Large intestine (tissue), 3 donors: Measurements from ENCODE around the gene GDF10. TPM values are rescaled to one million over a fixed set of nuclear protein-coding genes. Genes with fewer than 3 reads are reported as not detected.

Source experiments
- DNase-seq, 2 donors: peaks; one replicate each; pipeline versions ENCODE4 v3.0.0 to v3.0.0-alpha.2; 2013
- H3K27ac ChIP-seq: one replicate; pipeline ENCODE4 v1.5.1; 2013; ENCODE audit warnings: low read length
- H3K27me3 ChIP-seq: 2 replicates; pipeline ENCODE4 v1.6.1; 2013; ENCODE audit warnings: low read length; ENCODE audit not compliant: control insufficient read depth, insufficient read depth
- H3K36me3 ChIP-seq: 2 replicates; pipeline ENCODE4 v1.6.1; 2013; ENCODE audit warnings: low read length; ENCODE audit not compliant: control insufficient read depth, insufficient read depth
- H3K4me1 ChIP-seq: one replicate; pipeline ENCODE4 v1.6.1; 2013; ENCODE audit warnings: low read length; ENCODE audit not compliant: control insufficient read depth, insufficient read depth
- H3K4me3 ChIP-seq: one replicate; pipeline ENCODE4 v1.5.1; 2013; ENCODE audit warnings: low read length
- H3K9me3 ChIP-seq: one replicate; pipeline ENCODE4 v1.6.1; 2013; ENCODE audit warnings: mild to moderate bottlenecking, low read depth, low read length, moderate library complexity; ENCODE audit not compliant: control insufficient read depth
- WGBS: methylation state at CpG from one replicate; pipeline ENCODE4 v1.1.5; 2013; ENCODE audit warnings: low lambda C conversion rate; ENCODE audit not compliant: insufficient coverage; 5-methylcytosine and 5-hydroxymethylcytosine counted together
- polyA plus RNA-seq: library from polyadenylated mRNA; unstranded; fragments of 120-200 nt; gene quantifications from one replicate; pipeline ENCODE4 v1.2.1, GENCODE V29; 2013

Gene GDF10
- polyA plus RNA-seq, 1 donor = 2.5 TPM

DNA sequence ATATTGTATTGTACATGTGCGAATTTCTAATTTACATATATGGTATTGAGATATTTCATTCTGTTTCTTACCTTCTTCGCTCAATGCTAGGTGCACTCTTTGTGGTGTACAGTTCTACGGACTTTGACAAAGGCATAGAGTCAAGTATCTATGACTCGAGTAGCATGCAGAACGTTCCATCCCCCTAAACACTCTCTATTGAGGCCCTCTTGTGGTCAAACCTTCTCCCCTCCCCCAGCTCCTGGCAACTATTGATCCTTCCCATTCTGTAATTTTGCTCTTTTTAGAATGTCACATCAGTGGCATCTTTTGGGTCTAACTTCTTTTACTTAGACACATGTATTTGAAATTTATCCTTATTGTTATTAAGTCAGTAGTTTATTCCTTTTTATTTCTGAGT lies 30.7 kb upstream of the GDF10 start:
- Histone ChIP-seq H3K4me1 (no peaks in the 10 kb centered on the region), H3K27ac (no peak overlapping the region), H3K4me3 (no peak overlapping the region), H3K9me3 (peaks cover 8% of the 10 kb centered on the region), H3K27me3 (no peaks in the 10 kb centered on the region), H3K36me3 (no peaks in the 10 kb centered on the region)
- no peak for DNase-seq
- WGBS = 56% methylated on average over 5 of the region's 5 CpGs

DNA sequence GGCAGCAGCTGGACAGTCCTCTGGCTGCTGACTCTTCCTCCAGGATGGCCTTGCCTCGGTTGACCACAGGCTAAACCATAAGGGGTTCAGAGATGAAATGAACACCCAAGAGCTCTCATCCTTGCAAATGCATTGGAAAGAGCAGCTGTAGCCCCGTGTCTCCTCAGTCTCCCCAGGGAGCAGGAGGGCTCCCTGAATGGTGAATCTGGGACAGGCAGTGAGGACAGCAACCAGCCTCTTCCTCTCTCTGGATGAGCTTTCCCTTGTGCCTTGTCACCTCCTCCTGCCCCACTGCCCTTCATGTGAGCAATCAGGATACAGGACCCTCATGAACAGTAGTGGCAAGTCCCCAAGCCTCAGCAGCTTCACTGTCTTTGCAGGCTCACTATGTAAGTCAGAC lies 23.9 kb upstream of the GDF10 start:
- Histone ChIP-seq H3K4me1 (peaks cover 17% of the 10 kb centered on the region), H3K27ac (peak overlapping the region; percentile 65), H3K9me3 (peaks cover 8% of the 10 kb centered on the region), H3K27me3 (no peaks in the 10 kb centered on the region), H3K4me3 (no peak overlapping the region), H3K36me3 (no peaks in the 10 kb centered on the region)
- no peak for DNase-seq
- no CpG with 5 or more reads among the region's 2 CpGs for WGBS

GRCh38 chr10:47276576-47277351 lies 23.2 kb upstream of the GDF10 start:
- no peaks in the 10 kb centered on the region for H3K36me3 ChIP-seq
- DNase-seq = peak; percentile 73 to 83
- peaks cover 8% of the 10 kb centered on the region for H3K9me3 ChIP-seq
- 20% methylated on average over 1 of the region's 11 CpGs for WGBS
- no peaks in the 10 kb centered on the region for H3K27me3 ChIP-seq
- H3K4me3 ChIP-seq = no peak overlapping the region
- peak overlapping the region; percentile 65 for H3K27ac ChIP-seq
- H3K4me1 ChIP-seq = peaks cover 17% of the 10 kb centered on the region

DNA sequence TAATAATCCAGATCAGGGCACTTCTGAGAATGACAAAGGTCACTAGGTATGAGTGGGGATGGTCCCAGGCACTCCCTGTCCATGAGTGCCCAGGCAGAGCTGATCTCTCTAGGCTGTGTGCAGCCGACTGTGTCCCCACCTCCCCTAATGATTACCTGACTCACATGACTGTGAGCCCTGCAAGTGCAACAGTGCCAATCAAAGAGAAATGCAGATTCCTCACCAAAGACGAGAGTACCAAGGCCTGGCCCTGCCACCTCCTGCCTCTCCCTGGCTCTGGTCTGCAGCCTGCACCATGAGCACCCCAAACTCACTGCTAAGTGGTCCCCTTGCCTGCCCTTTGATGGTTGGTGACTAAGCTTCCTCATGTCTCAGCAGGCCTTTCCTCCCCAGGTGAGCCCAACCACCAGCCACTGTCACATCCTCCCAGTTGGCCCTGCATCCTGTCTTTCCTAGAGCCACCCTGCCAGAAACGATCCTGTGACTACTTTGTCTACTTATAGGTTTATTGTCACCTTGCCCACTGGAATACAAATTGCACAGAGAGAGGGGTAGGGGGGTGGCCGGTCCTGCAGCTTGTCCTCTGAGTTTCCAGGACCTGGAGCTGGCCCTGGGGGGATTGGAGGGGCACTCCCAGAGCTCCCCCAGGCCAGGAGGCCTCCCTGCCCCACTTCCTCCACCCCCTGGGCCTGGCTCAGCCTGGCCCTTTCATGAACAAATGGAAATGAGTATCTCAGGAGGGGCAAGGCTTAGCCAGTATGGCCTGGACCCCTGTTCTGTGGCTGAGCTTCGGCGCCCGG lies 22.4 kb upstream of the GDF10 start:
- DNase-seq = peak in 1 of 2 donors; percentile 30
- Histone ChIP-seq H3K9me3 (peaks cover 6% of the 10 kb centered on the region), H3K36me3 (no peaks in the 10 kb centered on the region), H3K4me3 (no peak overlapping the region), H3K27ac (peak overlapping the region; percentile 65), H3K4me1 (peaks cover 17% of the 10 kb centered on the region), H3K27me3 (peaks cover 5% of the 10 kb centered on the region)
- no CpG with 5 or more reads among the region's 7 CpGs for WGBS

GRCh38 chr10:47278152-47278473 lies 21.9 kb upstream of the GDF10 start:
- H3K4me1 ChIP-seq = peaks cover 17% of the 10 kb centered on the region
- no peak for DNase-seq
- H3K4me3 ChIP-seq = no peak overlapping the region
- no CpG with 5 or more reads among the region's 15 CpGs for WGBS
- H3K27ac ChIP-seq = peak overlapping the region; percentile 65
- peaks cover 3% of the 10 kb centered on the region for H3K9me3 ChIP-seq
- H3K36me3 ChIP-seq = no peaks in the 10 kb centered on the region
- H3K27me3 ChIP-seq = peaks cover 5% of the 10 kb centered on the region

GRCh38 chr10:47278720-47279119 lies 21.3 kb upstream of the GDF10 start:
- Histone ChIP-seq H3K4me1 (peaks cover 17% of the 10 kb centered on the region), H3K27me3 (peaks cover 5% of the 10 kb centered on the region), H3K9me3 (no peaks in the 10 kb centered on the region), H3K4me3 (no peak overlapping the region), H3K27ac (no peak overlapping the region), H3K36me3 (no peaks in the 10 kb centered on the region)
- DNase-seq = no peak
- no CpG with 5 or more reads among the region's 3 CpGs for WGBS

DNA sequence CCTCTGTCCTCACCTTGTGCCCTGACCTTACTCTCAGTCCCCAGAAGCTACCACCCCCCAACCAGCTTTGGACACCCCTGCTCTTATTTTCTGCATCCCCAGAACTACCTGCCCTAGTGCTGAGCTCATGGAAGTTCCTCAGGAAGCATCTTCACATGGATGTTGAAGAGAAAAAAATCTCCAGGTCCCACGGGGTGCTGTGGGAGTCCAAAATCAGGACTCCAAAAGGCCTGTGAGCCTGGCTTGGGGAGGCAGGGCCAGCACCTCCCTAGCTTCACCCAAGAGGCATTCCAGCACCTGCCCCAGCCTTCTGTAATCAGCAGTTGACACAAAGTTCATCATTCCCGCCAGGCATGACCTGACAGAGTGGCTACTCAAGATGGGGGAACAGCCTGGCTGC lies 20.7 kb upstream of the GDF10 start:
- H3K27me3 ChIP-seq = peaks cover 6% of the 10 kb centered on the region
- H3K36me3 ChIP-seq = no peaks in the 10 kb centered on the region
- H3K4me3 ChIP-seq = no peak overlapping the region
- H3K4me1 ChIP-seq = peaks cover 17% of the 10 kb centered on the region
- WGBS = no CpG with 5 or more reads among the region's 2 CpGs
- no peak overlapping the region for H3K27ac ChIP-seq
- no peak for DNase-seq
- H3K9me3 ChIP-seq = no peaks in the 10 kb centered on the region

DNA sequence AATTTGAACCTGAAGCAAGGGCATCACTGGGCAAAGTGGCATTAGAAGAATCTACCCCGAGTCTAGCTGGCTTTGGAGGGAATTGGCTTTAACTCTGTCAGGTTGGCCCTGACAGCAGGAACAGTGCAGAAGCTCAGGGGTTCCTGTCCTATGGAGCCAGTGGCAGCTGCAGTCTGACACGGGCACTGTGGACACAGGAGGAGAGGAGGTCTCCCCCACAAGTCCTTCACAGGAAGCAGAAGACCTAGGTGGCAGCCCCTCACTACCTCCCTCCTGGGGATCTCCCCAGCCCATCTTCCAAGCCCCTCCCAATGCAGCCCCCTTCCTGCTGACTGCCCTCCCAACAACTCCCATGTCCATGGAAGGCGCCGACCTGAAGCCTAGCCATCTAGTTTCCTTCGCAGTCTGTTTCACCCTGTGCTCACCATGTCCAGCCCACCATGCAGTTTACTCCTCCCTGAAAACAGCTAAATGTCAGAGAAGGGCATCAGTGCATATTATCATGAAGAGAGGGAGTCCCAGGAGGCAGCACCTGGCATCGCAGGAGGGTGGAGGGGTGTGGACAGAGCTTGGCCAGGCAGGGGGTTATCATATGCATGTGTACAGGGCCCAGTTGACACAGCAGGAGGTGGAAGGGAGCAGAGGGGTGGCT lies 17.9 kb upstream of the GDF10 start:
- no CpG with 5 or more reads among the region's 6 CpGs for WGBS
- Histone ChIP-seq H3K4me1 (peaks cover 9% of the 10 kb centered on the region), H3K4me3 (no peak overlapping the region), H3K27ac (no peak overlapping the region), H3K36me3 (no peaks in the 10 kb centered on the region), H3K9me3 (no peaks in the 10 kb centered on the region), H3K27me3 (peaks cover 13% of the 10 kb centered on the region)
- DNase-seq = no peak

- no peak overlapping the region for H3K4me3 ChIP-seq
- peaks cover 4% of the 10 kb centered on the region for H3K4me1 ChIP-seq
- H3K27me3 ChIP-seq = peaks cover 13% of the 10 kb centered on the region
- H3K27ac ChIP-seq = no peak overlapping the region
- no peaks in the 10 kb centered on the region for H3K36me3 ChIP-seq
- no peaks in the 10 kb centered on the region for H3K9me3 ChIP-seq
- WGBS = no CpG with 5 or more reads among the region's 6 CpGs
- no peak for DNase-seq
These were observed 17.4 kb upstream of the GDF10 start for GRCh38 chr10:47282657-47283018.

GRCh38 chr10:47283101-47283630 lies 16.8 kb upstream of the GDF10 start:
- DNase-seq = no peak
- Histone ChIP-seq H3K4me1 (no peaks in the 10 kb centered on the region), H3K27ac (no peak overlapping the region), H3K36me3 (no peaks in the 10 kb centered on the region), H3K9me3 (no peaks in the 10 kb centered on the region), H3K4me3 (no peak overlapping the region), H3K27me3 (peaks cover 13% of the 10 kb centered on the region)
- WGBS = no CpG with 5 or more reads among the region's 9 CpGs
